Sigmoid colon (tissue), 7 donors: ENCODE measurements around the gene SIRPA. TPM values are rescaled to one million over a fixed set of nuclear protein-coding genes. Genes with fewer than 3 reads are reported as not detected.

Experiments used
- DNase-seq: peaks from one replicate; pipeline ENCODE4 v3.0.0-alpha.2; 2019
- H3K27ac ChIP-seq, 4 donors: fragments of 200-600 bp; sonication (generic); one replicate each; pipeline ENCODE4 v1.5.1; 2016 to 2019; ENCODE audit warnings: mild to moderate bottlenecking in 1 of 4
- H3K27me3 ChIP-seq, 3 donors: fragments of 200-600 bp; sonication (generic); one replicate each; pipeline ENCODE4 v1.5.1; 2019; ENCODE audit warnings: mild to moderate bottlenecking in 1 of 3
- H3K36me3 ChIP-seq, 4 donors: fragments of 200-600 bp; sonication (generic); one replicate each; pipeline ENCODE4 v1.5.1; 2016 to 2019
- H3K4me1 ChIP-seq, 4 donors: fragments of 200-600 bp; sonication (generic); one replicate each; pipeline ENCODE4 v1.5.1; 2017 to 2019
- H3K4me3 ChIP-seq, 4 donors: fragments of 200-600 bp; sonication (generic); one replicate each; pipeline ENCODE4 v1.5.1; 2017 to 2019; ENCODE audit warnings: mild to moderate bottlenecking in 2 of 4, moderate library complexity in 1 of 4
- H3K9me3 ChIP-seq, 4 donors: fragments of 200-600 bp in 3 of 4; sonication (generic) in 3 of 4; one replicate each; pipeline versions ENCODE4 v1.5.1 to v1.6.1; 2013 to 2019
- EP300 ChIP-seq, 4 donors: sonication (generic); formaldehyde crosslinking; IDR thresholded peaks; one replicate each; pipeline ENCODE4 v1.6.1; 2017; ENCODE audit warnings: antibody characterized with exemption in 4 of 4
- POLR2A ChIP-seq, 2 donors: fragments of 450-650 bp; IDR thresholded peaks; one replicate each; pipeline ENCODE4 v1.6.1; 2016; ENCODE audit warnings: antibody characterized with exemption in 2 of 2, mild to moderate bottlenecking in 2 of 2, moderate library complexity in 2 of 2
- POLR2AphosphoS5 ChIP-seq, 4 donors: sonication (generic); formaldehyde crosslinking; IDR thresholded peaks; one replicate each; pipeline ENCODE4 v1.6.1; 2017; ENCODE audit warnings: antibody characterized with exemption in 4 of 4
- WGBS, 2 donors: extraction: QIAGEN DNeasy Blood & Tissue Kit; methylation state at CpG; one replicate each; pipeline ENCODE4 v1.1.7; 2013; 5-methylcytosine and 5-hydroxymethylcytosine counted together
- intact Hi-C: fragments of 100-400 bp; cut with DNase I; formaldehyde crosslinking; loops from one replicate; pipeline ENCODE4 v1.15.1; 2023
- polyA plus RNA-seq, 3 donors: library from polyadenylated mRNA; stranded (reverse); fragments of 200-250 nt; gene quantifications; one replicate each; pipeline ENCODE4 v1.2.3, GENCODE V29; 2013
- total RNA-seq, 4 donors: library from RNA; depleted of rRNA; stranded (reverse); fragments of >200 nt; gene quantifications; one replicate each; pipeline ENCODE4 v1.1.0, GENCODE V29; 2016
- TF ChIP-seq, protein P1 (sequence below), 4 experiments: fragments of 450-650 bp in 3 of 4; fragments of 200-600 bp in 1 of 4; IDR thresholded peaks; one replicate each; pipeline ENCODE4 v1.5.1; 2016 to 2019; ENCODE audit warnings: antibody characterized with exemption in 4 of 4, mild to moderate bottlenecking in 3 of 4, moderate library complexity in 2 of 4
- donor health status: healthy with polysubstance abuse.
- donor health status: Bipolar disorder and iron deficiency.
- donor health status: healthy.

Gene SIRPA
- total RNA-seq (10 to 100 TPM; 16.3 to 25.5 (median 21.5) TPM), polyA plus RNA-seq (10 to 100 TPM in 2 of 3 donors, 1 to 10 TPM in 1; 8.4 to 14.3 (median 12.5) TPM)

DNA sequence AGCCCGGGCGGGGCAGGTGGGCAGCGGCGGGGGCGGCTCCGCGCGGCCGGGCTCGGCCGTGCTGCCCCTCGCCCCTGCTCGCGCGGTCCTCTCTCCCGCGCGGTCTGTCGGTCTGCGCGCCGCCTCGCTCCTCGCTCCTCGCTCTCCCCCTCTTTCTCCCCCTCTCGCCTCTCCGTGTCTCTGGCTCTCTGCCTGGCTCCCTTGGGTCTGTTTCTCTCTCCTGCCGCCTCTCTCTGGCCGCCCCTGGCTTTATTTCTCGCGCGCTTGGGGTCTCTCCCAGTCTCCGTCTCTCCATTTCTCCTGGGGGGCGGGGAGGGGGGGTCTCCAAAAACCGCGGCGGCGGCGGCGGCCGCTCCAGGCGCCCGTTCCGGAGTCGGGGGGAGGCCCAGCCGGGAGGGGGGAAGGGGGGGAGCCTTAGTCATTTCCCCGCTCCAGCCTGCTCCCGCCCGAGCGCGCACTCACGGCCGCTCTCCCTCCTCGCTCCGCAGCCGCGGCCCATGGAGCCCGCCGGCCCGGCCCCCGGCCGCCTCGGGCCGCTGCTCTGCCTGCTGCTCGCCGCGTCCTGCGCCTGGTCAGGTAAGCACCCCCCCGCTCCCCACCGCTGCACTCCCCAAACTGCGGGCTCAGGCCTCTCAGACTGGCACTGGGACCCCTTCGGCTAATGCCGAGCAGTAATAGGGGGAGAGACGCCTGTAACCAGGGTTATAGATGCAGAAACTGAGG lies at the start of gene SIRPA:
Gene SIRPA (plus strand): TSS at position 457 of the 723 bp plus-strand sequence. CDS start 41 bp downstream, at position 498.
- peaks cover 0 to 68% (median 58%) of the 10 kb centered on the region in 4 donors for H3K4me1 ChIP-seq
- no peaks in the 10 kb centered on the region for H3K9me3 ChIP-seq
- 1% methylated on average over 74 of the region's 74 CpGs for WGBS, 2 donors
- intact Hi-C loops, result loop anchor here (2.0 to 10.0 kb wide), 6 partner anchors 40 to 980 kb away; partner anchors contain the start of genes PTPRA, SNPH and STK35
- peak within 1 kb of the TSS; percentile 72 to 87 (median 76) for H3K4me3 ChIP-seq
- DNase-seq, result peak; percentile 88
- TF ChIP-seq POLR2AphosphoS5 (IDR thresholded peaks at IDR 0.05), result peak; percentile 53 to 78 (median 70)
- TF ChIP-seq EP300 (IDR thresholded peaks at IDR 0.05), result no peak
- H3K36me3 ChIP-seq, result peaks cover 0 to 7% (median 0%) of the 10 kb centered on the region in 4 donors
- H3K27me3 ChIP-seq, result no peaks in the 10 kb centered on the region
- peak within 1 kb of the TSS; percentile 93 to 94 (median 94) for H3K27ac ChIP-seq

DNA sequence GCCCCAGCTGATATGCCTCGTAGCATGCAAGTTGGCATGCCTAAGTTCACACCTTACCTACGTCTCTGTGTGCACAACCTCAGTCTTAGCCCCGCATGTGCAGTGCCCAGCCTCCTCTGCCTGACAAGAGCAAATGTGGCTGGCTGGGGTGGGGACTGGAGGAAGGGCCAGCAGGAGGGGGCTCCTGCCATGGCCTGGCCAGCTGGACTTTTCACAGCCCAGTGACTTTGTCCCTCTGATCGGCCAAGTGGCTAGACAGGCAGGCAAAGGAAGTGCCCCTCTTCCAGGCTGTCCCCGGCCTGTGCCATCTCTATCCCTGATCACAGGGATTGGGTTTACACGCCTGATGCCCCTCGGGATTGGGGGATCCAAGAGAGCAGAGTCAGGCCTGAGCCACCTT lies 49.5 kb upstream of the SIRPA start:
- Histone ChIP-seq H3K9me3 (no peaks in the 10 kb centered on the region), H3K4me3 (no peak overlapping the region), H3K27me3 (no peaks in the 10 kb centered on the region), H3K4me1 (peaks cover 0 to 54% (median 52%) of the 10 kb centered on the region in 4 donors), H3K27ac (peak overlapping the region in 3 of 4 donors; percentile 80 to 89 (median 82)), H3K36me3 (no peaks in the 10 kb centered on the region)
- no peak for DNase-seq
- 84 to 87% methylated on average over 7 of the region's 7 CpGs for WGBS, 2 donors
- no peak for TF ChIP-seq POLR2AphosphoS5 (IDR thresholded peaks at IDR 0.05)
- no peak for TF ChIP-seq POLR2A (IDR thresholded peaks at IDR 0.05)
- TF ChIP-seq, protein P1, sequence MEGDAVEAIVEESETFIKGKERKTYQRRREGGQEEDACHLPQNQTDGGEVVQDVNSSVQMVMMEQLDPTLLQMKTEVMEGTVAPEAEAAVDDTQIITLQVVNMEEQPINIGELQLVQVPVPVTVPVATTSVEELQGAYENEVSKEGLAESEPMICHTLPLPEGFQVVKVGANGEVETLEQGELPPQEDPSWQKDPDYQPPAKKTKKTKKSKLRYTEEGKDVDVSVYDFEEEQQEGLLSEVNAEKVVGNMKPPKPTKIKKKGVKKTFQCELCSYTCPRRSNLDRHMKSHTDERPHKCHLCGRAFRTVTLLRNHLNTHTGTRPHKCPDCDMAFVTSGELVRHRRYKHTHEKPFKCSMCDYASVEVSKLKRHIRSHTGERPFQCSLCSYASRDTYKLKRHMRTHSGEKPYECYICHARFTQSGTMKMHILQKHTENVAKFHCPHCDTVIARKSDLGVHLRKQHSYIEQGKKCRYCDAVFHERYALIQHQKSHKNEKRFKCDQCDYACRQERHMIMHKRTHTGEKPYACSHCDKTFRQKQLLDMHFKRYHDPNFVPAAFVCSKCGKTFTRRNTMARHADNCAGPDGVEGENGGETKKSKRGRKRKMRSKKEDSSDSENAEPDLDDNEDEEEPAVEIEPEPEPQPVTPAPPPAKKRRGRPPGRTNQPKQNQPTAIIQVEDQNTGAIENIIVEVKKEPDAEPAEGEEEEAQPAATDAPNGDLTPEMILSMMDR (IDR thresholded peaks at IDR 0.05), result no peak
- no peak for TF ChIP-seq EP300 (IDR thresholded peaks at IDR 0.05)
- intact Hi-C loops, result loop anchor here (2.0 kb wide), 2 partner anchors 49 to 87 kb away; partner anchors contain the start of gene SIRPA

DNA sequence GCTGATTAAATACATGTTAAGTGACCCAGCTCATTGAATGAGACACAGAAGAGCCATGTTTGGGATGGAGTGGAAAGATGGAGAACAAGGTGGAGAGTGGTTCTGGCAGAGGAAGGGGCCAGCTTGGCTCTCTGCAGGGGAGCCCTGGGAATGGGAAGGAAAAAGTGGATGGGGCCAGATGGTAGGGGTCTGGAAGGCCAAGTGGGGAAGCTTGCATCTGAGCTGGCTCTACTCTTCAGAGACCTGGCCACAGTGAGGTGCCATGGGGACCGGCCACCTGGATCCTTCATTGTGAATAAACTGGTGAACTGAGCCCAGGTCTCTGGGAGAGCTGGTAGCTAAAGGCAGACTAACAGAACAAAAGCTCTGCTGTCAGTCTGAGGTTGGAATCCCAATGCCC lies 48.9 kb upstream of the SIRPA start:
- DNase-seq, result no peak
- no peaks in the 10 kb centered on the region for H3K9me3 ChIP-seq
- peaks cover 0 to 48% (median 46%) of the 10 kb centered on the region in 4 donors for H3K4me1 ChIP-seq
- H3K27me3 ChIP-seq, result no peaks in the 10 kb centered on the region
- no peak for TF ChIP-seq POLR2AphosphoS5 (IDR thresholded peaks at IDR 0.05)
- no peak for TF ChIP-seq POLR2A (IDR thresholded peaks at IDR 0.05)
- TF ChIP-seq, protein P1 (IDR thresholded peaks at IDR 0.05), result no peak
- no peak for TF ChIP-seq EP300 (IDR thresholded peaks at IDR 0.05)
- H3K4me3 ChIP-seq, result no peak overlapping the region
- WGBS, 2 donors, result 93 to 100% methylated on average over 1 of the region's 1 CpG
- no peaks in the 10 kb centered on the region for H3K36me3 ChIP-seq
- peak overlapping the region in 1 of 4 donors; percentile 89 for H3K27ac ChIP-seq
- intact Hi-C loops, result no loop called here

DNA sequence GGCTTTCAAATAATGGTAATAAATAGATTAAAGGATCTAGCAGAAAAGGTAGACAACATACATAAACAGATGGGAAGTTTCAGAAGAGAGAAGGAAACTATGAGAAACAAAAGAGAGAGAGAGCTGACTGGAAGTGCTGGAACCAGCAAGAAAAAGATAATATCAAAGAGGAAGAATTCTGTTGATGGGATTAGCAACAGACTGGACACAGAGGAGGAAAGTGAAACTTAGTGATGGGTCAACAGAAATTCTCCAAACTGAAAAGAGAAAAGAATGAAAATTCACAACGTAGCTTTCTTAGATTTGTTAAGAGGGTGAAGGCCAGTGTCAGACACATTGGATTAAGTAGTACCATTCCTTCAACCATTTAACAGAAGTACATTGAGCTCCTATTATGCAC lies 48.3 kb upstream of the SIRPA start:
- no peak for DNase-seq
- Histone ChIP-seq H3K27me3 (no peaks in the 10 kb centered on the region), H3K36me3 (no peaks in the 10 kb centered on the region), H3K27ac (no peak overlapping the region), H3K4me1 (peaks cover 0 to 44% (median 41%) of the 10 kb centered on the region in 4 donors), H3K9me3 (no peaks in the 10 kb centered on the region), H3K4me3 (no peak overlapping the region)
- TF ChIP-seq POLR2AphosphoS5 (IDR thresholded peaks at IDR 0.05), result no peak
- no peak for TF ChIP-seq POLR2A (IDR thresholded peaks at IDR 0.05)
- no peak for TF ChIP-seq EP300 (IDR thresholded peaks at IDR 0.05)
- TF ChIP-seq, protein P1 (IDR thresholded peaks at IDR 0.05), result no peak
- 0% methylated on average over 1 of the region's 1 CpG for WGBS, 2 donors
- intact Hi-C loops, result no loop called here

DNA sequence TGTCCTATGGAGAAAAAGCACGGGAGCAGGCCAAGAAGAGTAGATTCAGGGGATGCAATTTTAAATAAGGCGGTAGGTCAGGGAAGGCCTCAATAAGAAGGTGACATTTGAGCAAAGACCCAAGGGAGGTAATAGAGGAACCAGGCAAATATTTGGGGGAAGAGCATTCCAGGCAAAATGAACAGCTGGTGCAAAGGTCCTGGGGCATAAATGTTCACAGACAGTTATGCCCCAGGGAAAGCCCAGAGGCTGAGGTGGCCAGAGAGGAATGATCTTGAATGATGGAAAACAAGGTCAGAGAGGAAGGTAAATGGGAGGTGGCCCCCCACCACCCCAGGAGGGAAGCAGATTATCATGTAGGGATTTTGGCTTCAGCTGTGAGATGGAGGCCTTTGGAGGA lies 47.4 kb upstream of the SIRPA start:
- Histone ChIP-seq H3K27ac (no peak overlapping the region), H3K36me3 (no peaks in the 10 kb centered on the region), H3K27me3 (no peaks in the 10 kb centered on the region), H3K9me3 (no peaks in the 10 kb centered on the region), H3K4me3 (no peak overlapping the region), H3K4me1 (peaks cover 0 to 36% (median 32%) of the 10 kb centered on the region in 4 donors)
- no peak for DNase-seq
- intact Hi-C loops, result no loop called here
- no peak for TF ChIP-seq EP300 (IDR thresholded peaks at IDR 0.05)
- TF ChIP-seq POLR2AphosphoS5 (IDR thresholded peaks at IDR 0.05), result no peak
- no peak for TF ChIP-seq POLR2A (IDR thresholded peaks at IDR 0.05)
- TF ChIP-seq, protein P1 (IDR thresholded peaks at IDR 0.05), result no peak
- 94 to 98% methylated on average over 2 of the region's 2 CpGs for WGBS, 2 donors
